OCI-LY7 (cell line): ENCODE results near the gene BLM. TPM values are rescaled to one million over a fixed set of nuclear protein-coding genes. Genes with fewer than 3 reads are reported as not detected.

Source experiments
- BruUV-seq: library from RNA; stranded (reverse); fragments of 400-500 nt; replicated peaks from 2 replicates; lab custom pipeline; 2021; lab: Mats Ljungman, UMichigan
- CTCF ChIA-PET: fragments of 300-600 bp; sonication (Branson Sonifier 250); formaldehyde crosslinking; loops from one replicate; lab custom pipeline; 2022; ENCODE audit warnings: antibody characterized with exemption; ENCODE audit not compliant: unreplicated experiment; lab: Charles Lee
- POLR2A ChIA-PET: fragments of 300-600 bp; sonication (Branson Sonifier 250); formaldehyde crosslinking; loops from one replicate; lab custom pipeline; 2022; ENCODE audit warnings: antibody characterized with exemption; lab: Charles Lee
- DNase-seq: peaks from one replicate; pipeline ENCODE4 v3.0.0-alpha.2; 2015; ENCODE audit warnings: low spot score
- H2AFZ ChIP-seq: fragments of 200-600 bp; sonication (generic), shearing (Covaris generic); 2 replicates; pipeline ENCODE4 v1.6.1; 2014; ENCODE audit warnings: mild to moderate bottlenecking, antibody characterized with exemption, low read length, moderate library complexity
- H3K27ac ChIP-seq: fragments of 200-600 bp; sonication (generic); 2 replicates; pipeline ENCODE4 v1.5.1; 2014; ENCODE audit warnings: mixed run types, low read depth, mild to moderate bottlenecking, moderate library complexity, low read length, inconsistent platforms; ENCODE audit not compliant: poor library complexity, severe bottlenecking
- H3K36me3 ChIP-seq: fragments of 200-600 bp; sonication (generic); 2 replicates; pipeline ENCODE4 v1.6.1; 2014; ENCODE audit warnings: mild to moderate bottlenecking, antibody characterized with exemption, low read length, moderate library complexity, mixed read lengths; ENCODE audit not compliant: insufficient read depth
- H3K4me1 ChIP-seq: fragments of 200-600 bp; sonication (generic); 2 replicates; pipeline ENCODE4 v1.5.1; 2014; ENCODE audit warnings: mild to moderate bottlenecking, low read length; ENCODE audit not compliant: insufficient read depth, poor library complexity, severe bottlenecking
- H3K4me2 ChIP-seq: fragments of 200-600 bp; sonication (generic); 2 replicates; pipeline ENCODE4 v1.6.1; 2014; ENCODE audit warnings: mild to moderate bottlenecking, low read length
- H3K4me3 ChIP-seq: fragments of 200-600 bp; sonication (generic); 2 replicates; pipeline ENCODE4 v1.5.1; 2014; ENCODE audit warnings: mild to moderate bottlenecking, low read depth, low read length; ENCODE audit not compliant: poor library complexity, severe bottlenecking
- H3K79me2 ChIP-seq: fragments of 200-600 bp; sonication (generic); 2 replicates; pipeline ENCODE4 v1.6.1; 2016; ENCODE audit warnings: low read depth, mild to moderate bottlenecking, low read length, moderate library complexity, mixed read lengths; ENCODE audit not compliant: insufficient read depth
- H3K9me2 ChIP-seq: fragments of 200-600 bp; sonication (generic); 2 replicates; pipeline ENCODE4 v1.6.1; 2016; ENCODE audit warnings: mild to moderate bottlenecking, low read length, mixed read lengths; ENCODE audit not compliant: insufficient read depth
- H3K9me3 ChIP-seq: fragments of 200-600 bp; sonication (generic); 2 replicates; pipeline ENCODE4 v1.6.1; 2014; ENCODE audit warnings: mild to moderate bottlenecking, mixed run types, low read length, mixed read lengths
- H4K20me1 ChIP-seq: fragments of 200-600 bp; sonication (generic); 2 replicates; pipeline ENCODE4 v1.6.1; 2014; ENCODE audit warnings: mild to moderate bottlenecking, antibody characterized with exemption, low read length, moderate library complexity, mixed read lengths; ENCODE audit not compliant: insufficient read depth
- EZH2phosphoT487 ChIP-seq: fragments of 200-600 bp; sonication (generic); IDR thresholded peaks from 2 replicates; pipeline ENCODE4 v1.6.1; 2018; ENCODE audit warnings: low read depth, borderline replicate concordance, mild to moderate bottlenecking, mixed run types, antibody characterized with exemption, low read length, moderate library complexity, mixed read lengths
- intact Hi-C: fragments of 100-400 bp; cut with micrococcal nuclease; formaldehyde crosslinking; loops from one replicate; pipeline ENCODE4 v1.10.0; 2022; ENCODE audit not compliant: unreplicated experiment
- total RNA-seq, 2 experiments: library from RNA; depleted of rRNA in 1 of 2; stranded (reverse); fragments of >200 nt in 1 of 2; shearing (Covaris generic) in 1 of 2; gene quantifications; 2 replicates each; pipeline ENCODE4 v1.2.3, GENCODE V29; 2014 to 2022
- TF ChIP-seq, protein P1 (sequence below): fragments of 200-600 bp; sonication (generic); conservative IDR thresholded peaks from 2 replicates; pipeline ENCODE4 v1.5.1; 2014; ENCODE audit warnings: mild to moderate bottlenecking, antibody characterized with exemption, low read length, moderate library complexity, mixed read lengths

BLM gene
- total RNA-seq, 2 experiments from 2014 or later, result 47.1 to 51.8 TPM

GRCh38 chr15:90799639-90800170, 82.6 kb downstream of the BLM start:
- no peaks in the 10 kb centered on the region for H4K20me1 ChIP-seq
- H3K79me2 ChIP-seq, result no peaks in the 10 kb centered on the region
- POLR2A ChIA-PET, result interaction anchor here (0.7 kb wide), 1 partner anchor 65 kb away, joined by 4 read pairs; no protein-coding TSS in a partner anchor
- H2AFZ ChIP-seq, result no peak overlapping the region
- CTCF ChIA-PET, result no interaction called here
- H3K4me2 ChIP-seq, result no peak overlapping the region
- peaks cover 9% of the 10 kb centered on the region for H3K4me1 ChIP-seq
- TF ChIP-seq, protein P1, sequence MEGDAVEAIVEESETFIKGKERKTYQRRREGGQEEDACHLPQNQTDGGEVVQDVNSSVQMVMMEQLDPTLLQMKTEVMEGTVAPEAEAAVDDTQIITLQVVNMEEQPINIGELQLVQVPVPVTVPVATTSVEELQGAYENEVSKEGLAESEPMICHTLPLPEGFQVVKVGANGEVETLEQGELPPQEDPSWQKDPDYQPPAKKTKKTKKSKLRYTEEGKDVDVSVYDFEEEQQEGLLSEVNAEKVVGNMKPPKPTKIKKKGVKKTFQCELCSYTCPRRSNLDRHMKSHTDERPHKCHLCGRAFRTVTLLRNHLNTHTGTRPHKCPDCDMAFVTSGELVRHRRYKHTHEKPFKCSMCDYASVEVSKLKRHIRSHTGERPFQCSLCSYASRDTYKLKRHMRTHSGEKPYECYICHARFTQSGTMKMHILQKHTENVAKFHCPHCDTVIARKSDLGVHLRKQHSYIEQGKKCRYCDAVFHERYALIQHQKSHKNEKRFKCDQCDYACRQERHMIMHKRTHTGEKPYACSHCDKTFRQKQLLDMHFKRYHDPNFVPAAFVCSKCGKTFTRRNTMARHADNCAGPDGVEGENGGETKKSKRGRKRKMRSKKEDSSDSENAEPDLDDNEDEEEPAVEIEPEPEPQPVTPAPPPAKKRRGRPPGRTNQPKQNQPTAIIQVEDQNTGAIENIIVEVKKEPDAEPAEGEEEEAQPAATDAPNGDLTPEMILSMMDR, result no peak
- TF ChIP-seq EZH2phosphoT487, result no peak
- BruUV-seq, result no TSS peak
- DNase-seq, result no peak
- H3K4me3 ChIP-seq, result no peak overlapping the region
- intact Hi-C loops, result no loop called here
- no peaks in the 10 kb centered on the region for H3K9me3 ChIP-seq
- peaks cover 86% of the 10 kb centered on the region for H3K36me3 ChIP-seq
- H3K27ac ChIP-seq, result no peak overlapping the region
- no peaks in the 10 kb centered on the region for H3K9me2 ChIP-seq

GRCh38 chr15:90801803-90802202, 84.7 kb downstream of the BLM start:
- BruUV-seq, result no TSS peak
- Histone ChIP-seq H3K4me2 (no peak overlapping the region), H3K36me3 (peaks cover 73% of the 10 kb centered on the region), H3K4me1 (peaks cover 9% of the 10 kb centered on the region), H3K79me2 (no peaks in the 10 kb centered on the region), H4K20me1 (no peaks in the 10 kb centered on the region), H3K9me3 (no peaks in the 10 kb centered on the region), H3K4me3 (no peak overlapping the region), H3K27ac (no peak overlapping the region), H3K9me2 (no peaks in the 10 kb centered on the region), H2AFZ (no peak overlapping the region)
- TF ChIP-seq EZH2phosphoT487, result no peak
- TF ChIP-seq, protein P1, result no peak
- no peak for DNase-seq
- intact Hi-C loops, result no loop called here
- ChIA-PET CTCF (interaction anchor here (0.6 kb wide), 1 partner anchor 84 kb away, joined by 4 read pairs; the partner anchor contains the start of gene BLM), POLR2A (interaction anchor here (0.8 to 1.6 kb wide), 4 partner anchors 12 to 85 kb away, joined by 3 to 5 read pairs (median 4); partner anchors contain the start of gene BLM)
